RKO (cell line): ENCODE data around the gene ZDBF2.
"Not testable (repeated sequence)": the region's sequence is repeated elsewhere in the genome, so short reads cannot be mapped to it uniquely, and the experiment has no call there.

Experiments
- DNase-seq: peaks from one replicate; pipeline ENCODE4 v3.0.0-alpha.2; 2016; ENCODE audit warnings: low spot score

The ZDBF2 gene

GRCh38 chr2:206323486-206323885, 49.0 kb downstream of the ZDBF2 start:
- peak; percentile 12 for DNase-seq

GRCh38 chr2:206324869-206325268, 50.4 kb downstream of the ZDBF2 start:
- no peak for DNase-seq

DNA sequence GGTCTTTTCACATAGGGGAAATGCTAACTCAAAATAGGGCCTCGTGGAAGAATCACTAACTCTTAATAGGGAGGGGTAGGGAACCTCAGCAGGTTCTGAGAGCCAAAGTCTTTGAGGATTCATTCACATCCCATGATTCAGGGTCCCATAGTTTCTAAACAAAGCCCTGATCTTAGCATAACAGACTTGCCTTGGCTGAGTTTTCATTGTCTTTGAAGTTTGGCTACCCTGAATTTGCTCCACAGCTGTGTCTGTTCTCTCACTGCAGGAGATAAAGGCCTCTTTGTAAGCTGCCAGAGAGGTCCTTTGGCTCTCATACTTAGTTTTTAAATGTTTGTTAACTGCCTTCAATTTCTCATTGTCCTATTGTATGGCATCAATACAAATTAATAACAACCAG, 54.5 kb downstream of the ZDBF2 start:
- no peak for DNase-seq

- no peak for DNase-seq
These were observed 62.4 kb downstream of the ZDBF2 start for GRCh38 chr2:206336861-206337260.

- DNase-seq, result no peak
These were observed 63.5 kb downstream of the ZDBF2 start for GRCh38 chr2:206337956-206338355.

DNA sequence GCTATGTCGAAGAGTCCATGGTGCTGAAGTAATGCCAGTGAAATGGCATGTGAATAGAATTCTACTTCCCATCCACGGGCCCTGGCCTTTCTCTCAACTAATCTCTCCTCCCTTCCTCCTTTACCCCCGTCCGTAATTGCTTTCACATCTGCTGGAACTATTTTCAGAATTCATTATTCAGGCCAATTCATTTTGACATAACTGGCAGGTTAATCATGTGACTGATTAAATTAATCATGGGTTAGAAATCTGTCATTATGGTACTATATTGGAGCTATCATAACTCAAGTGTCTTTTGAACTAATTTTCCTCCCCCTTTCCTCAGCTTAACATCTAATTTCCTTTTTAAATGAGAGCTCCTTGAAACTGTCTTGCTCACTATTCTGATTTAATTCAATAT, 66.9 kb downstream of the ZDBF2 start:
- no peak for DNase-seq

GRCh38 chr2:206343144-206343543, 68.7 kb downstream of the ZDBF2 start:
- no peak for DNase-seq

GRCh38 chr2:206343816-206344215, 69.4 kb downstream of the ZDBF2 start:
- no peak for DNase-seq

- no peak for DNase-seq
These were observed 71.1 kb downstream of the ZDBF2 start for GRCh38 chr2:206345606-206346005.

DNA sequence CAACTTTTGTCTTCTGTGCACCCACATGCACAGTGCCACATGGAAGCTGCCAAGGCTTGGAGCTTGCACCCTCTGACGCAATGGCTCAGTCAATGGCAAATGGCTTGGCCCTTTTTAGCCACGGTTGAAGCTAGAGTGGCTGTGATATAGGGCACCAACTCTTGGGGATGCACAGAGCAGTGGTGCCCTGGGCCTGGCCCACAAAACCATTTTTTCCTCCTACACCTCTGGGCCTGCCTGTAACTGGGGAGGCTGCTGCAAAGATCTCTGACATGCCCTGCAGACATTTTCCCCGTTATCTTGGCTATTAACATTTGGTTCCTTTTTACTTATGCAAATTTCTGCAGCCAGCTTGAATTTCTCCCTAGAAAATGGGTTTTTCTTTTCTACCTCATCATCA, 74.9 kb downstream of the ZDBF2 start:
- no peak for DNase-seq

DNA sequence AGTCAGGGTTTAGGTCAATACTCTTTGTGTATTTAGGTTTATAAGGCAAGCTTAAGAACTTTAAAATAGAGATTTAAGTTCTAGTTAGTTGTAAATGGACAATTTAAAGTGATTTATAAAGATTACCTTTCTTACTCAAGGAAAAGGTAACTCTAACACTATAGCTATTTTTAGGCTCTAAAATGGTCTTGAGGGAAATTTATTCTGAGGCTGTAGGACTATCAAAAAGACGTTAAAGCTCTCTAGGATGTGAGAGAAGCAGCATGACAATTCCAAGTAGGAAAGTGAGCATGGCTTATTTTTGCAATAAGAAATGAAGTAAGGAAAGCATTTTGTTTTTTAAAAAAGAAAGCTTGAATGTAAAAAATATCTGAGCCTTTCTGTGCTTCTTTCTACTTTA, 78.1 kb downstream of the ZDBF2 start:
- no peak for DNase-seq

DNA sequence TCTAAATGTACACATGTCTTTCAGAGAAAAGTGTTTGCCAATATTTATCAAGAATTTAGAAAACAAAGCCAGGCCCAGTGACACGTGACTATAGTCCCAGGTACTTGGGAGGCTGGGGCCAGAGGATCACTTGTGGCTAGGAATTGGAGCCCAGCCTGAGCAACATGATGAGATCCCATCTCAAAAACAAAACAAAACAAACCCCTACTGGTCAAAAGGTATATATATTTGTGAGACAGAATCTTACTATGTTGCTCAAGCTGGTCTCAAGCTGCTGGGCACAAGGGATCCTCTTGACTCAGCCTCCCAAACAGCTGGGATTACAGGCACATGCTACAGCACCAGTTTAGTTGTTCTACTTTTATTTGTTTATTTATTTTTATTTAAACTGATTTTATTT, 79.2 kb downstream of the ZDBF2 start:
- peak; percentile 52 for DNase-seq

- no peak for DNase-seq
These were observed 79.7 kb downstream of the ZDBF2 start for GRCh38 chr2:206354129-206354528.

- DNase-seq, result not testable (repeated sequence)
These were observed 82.4 kb downstream of the ZDBF2 start for GRCh38 chr2:206356840-206357239.

GRCh38 chr2:206360840-206361239, 86.4 kb downstream of the ZDBF2 start:
- DNase-seq, result not testable (repeated sequence)

- peak; percentile 25 for DNase-seq
These were observed 87.1 kb downstream of the ZDBF2 start for GRCh38 chr2:206361407-206362045.
